ENCODE results near the gene SLC39A9. TPM values are rescaled to one million over a fixed set of nuclear protein-coding genes. Genes with fewer than 3 reads are reported as not detected.

Gene SLC39A9
- total RNA-seq, 1 donor from 2014 or later, result 41.2 TPM

DNA sequence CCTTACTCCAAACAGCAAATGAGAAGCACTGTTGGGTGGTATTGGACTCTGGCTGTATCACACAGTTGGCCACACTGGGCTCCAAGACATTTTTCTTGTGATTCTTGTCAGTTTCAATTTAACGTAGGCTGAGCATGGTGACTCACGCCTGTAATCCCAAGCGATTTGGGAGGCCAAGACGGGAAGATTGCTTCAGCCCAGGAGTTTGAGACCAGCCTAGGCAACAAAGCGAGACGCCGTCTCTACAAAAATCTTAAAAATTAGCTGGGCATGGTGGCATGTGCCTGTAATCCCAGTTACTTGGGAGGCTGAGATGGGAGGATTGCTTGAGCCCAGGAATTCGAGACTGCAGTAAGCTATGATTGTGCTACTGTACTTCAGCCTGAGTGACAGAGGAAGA lies 50.7 kb downstream of the SLC39A9 start:
- Mint-ChIP-seq H3K4me3 (ENCODE audit: unreplicated experiment) (no peak overlapping the region), H3K36me3 (ENCODE audit: low read depth, unreplicated experiment) (no peaks in the 10 kb centered on the region), H3K27ac (ENCODE audit: unreplicated experiment) (no peak overlapping the region), H3K9me3 (ENCODE audit: unreplicated experiment) (no peaks in the 10 kb centered on the region), H3K4me1 (ENCODE audit: unreplicated experiment) (peaks cover 5% of the 10 kb centered on the region), H3K27me3 (ENCODE audit: unreplicated experiment) (no peaks in the 10 kb centered on the region)
- TF ChIP-seq, protein P1, sequence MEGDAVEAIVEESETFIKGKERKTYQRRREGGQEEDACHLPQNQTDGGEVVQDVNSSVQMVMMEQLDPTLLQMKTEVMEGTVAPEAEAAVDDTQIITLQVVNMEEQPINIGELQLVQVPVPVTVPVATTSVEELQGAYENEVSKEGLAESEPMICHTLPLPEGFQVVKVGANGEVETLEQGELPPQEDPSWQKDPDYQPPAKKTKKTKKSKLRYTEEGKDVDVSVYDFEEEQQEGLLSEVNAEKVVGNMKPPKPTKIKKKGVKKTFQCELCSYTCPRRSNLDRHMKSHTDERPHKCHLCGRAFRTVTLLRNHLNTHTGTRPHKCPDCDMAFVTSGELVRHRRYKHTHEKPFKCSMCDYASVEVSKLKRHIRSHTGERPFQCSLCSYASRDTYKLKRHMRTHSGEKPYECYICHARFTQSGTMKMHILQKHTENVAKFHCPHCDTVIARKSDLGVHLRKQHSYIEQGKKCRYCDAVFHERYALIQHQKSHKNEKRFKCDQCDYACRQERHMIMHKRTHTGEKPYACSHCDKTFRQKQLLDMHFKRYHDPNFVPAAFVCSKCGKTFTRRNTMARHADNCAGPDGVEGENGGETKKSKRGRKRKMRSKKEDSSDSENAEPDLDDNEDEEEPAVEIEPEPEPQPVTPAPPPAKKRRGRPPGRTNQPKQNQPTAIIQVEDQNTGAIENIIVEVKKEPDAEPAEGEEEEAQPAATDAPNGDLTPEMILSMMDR (IDR thresholded peaks at IDR 0.05; ENCODE audit: unreplicated experiment), result no peak
- no peak for DNase-seq (ENCODE audit: low spot score)

- no peak for DNase-seq (ENCODE audit: low spot score)
- no peaks in the 10 kb centered on the region for H3K9me3 Mint-ChIP-seq (ENCODE audit: unreplicated experiment)
- H3K36me3 Mint-ChIP-seq (ENCODE audit: low read depth, unreplicated experiment), result no peaks in the 10 kb centered on the region
- H3K27me3 Mint-ChIP-seq (ENCODE audit: unreplicated experiment), result no peaks in the 10 kb centered on the region
- TF ChIP-seq, protein P1 (IDR thresholded peaks at IDR 0.05; ENCODE audit: unreplicated experiment), result no peak
- peaks cover 5% of the 10 kb centered on the region for H3K4me1 Mint-ChIP-seq (ENCODE audit: unreplicated experiment)
- no peak overlapping the region for H3K4me3 Mint-ChIP-seq (ENCODE audit: unreplicated experiment)
- H3K27ac Mint-ChIP-seq (ENCODE audit: unreplicated experiment), result no peak overlapping the region
Measured at GRCh38 chr14:69451941-69452340, 53.4 kb downstream of the SLC39A9 start.

DNA sequence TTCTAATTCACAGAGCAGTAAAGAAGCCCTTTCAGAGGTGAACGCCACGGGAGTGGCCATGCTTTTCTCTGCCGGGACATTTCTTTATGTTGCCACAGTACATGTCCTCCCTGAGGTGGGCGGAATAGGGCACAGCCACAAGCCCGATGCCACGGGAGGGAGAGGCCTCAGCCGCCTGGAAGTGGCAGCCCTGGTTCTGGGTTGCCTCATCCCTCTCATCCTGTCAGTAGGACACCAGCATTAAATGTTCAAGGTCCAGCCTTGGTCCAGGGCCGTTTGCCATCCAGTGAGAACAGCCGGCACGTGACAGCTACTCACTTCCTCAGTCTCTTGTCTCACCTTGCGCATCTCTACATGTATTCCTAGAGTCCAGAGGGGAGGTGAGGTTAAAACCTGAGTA lies 59.9 kb downstream of the SLC39A9 start:
- TF ChIP-seq, protein P1 (IDR thresholded peaks at IDR 0.05; ENCODE audit: unreplicated experiment), result no peak
- DNase-seq (ENCODE audit: low spot score), result no peak
- no peak overlapping the region for H3K27ac Mint-ChIP-seq (ENCODE audit: unreplicated experiment)
- no peaks in the 10 kb centered on the region for H3K4me1 Mint-ChIP-seq (ENCODE audit: unreplicated experiment)
- no peak overlapping the region for H3K4me3 Mint-ChIP-seq (ENCODE audit: unreplicated experiment)
- H3K9me3 Mint-ChIP-seq (ENCODE audit: unreplicated experiment), result no peaks in the 10 kb centered on the region
- no peaks in the 10 kb centered on the region for H3K27me3 Mint-ChIP-seq (ENCODE audit: unreplicated experiment)
- no peaks in the 10 kb centered on the region for H3K36me3 Mint-ChIP-seq (ENCODE audit: low read depth, unreplicated experiment)

GRCh38 chr14:69459122-69459521 lies 60.6 kb downstream of the SLC39A9 start:
- no peaks in the 10 kb centered on the region for H3K4me1 Mint-ChIP-seq (ENCODE audit: unreplicated experiment)
- DNase-seq (ENCODE audit: low spot score), result no peak
- no peaks in the 10 kb centered on the region for H3K36me3 Mint-ChIP-seq (ENCODE audit: low read depth, unreplicated experiment)
- no peaks in the 10 kb centered on the region for H3K27me3 Mint-ChIP-seq (ENCODE audit: unreplicated experiment)
- no peak overlapping the region for H3K4me3 Mint-ChIP-seq (ENCODE audit: unreplicated experiment)
- H3K9me3 Mint-ChIP-seq (ENCODE audit: unreplicated experiment), result no peaks in the 10 kb centered on the region
- H3K27ac Mint-ChIP-seq (ENCODE audit: unreplicated experiment), result no peak overlapping the region
- TF ChIP-seq, protein P1 (IDR thresholded peaks at IDR 0.05; ENCODE audit: unreplicated experiment), result no peak

DNA sequence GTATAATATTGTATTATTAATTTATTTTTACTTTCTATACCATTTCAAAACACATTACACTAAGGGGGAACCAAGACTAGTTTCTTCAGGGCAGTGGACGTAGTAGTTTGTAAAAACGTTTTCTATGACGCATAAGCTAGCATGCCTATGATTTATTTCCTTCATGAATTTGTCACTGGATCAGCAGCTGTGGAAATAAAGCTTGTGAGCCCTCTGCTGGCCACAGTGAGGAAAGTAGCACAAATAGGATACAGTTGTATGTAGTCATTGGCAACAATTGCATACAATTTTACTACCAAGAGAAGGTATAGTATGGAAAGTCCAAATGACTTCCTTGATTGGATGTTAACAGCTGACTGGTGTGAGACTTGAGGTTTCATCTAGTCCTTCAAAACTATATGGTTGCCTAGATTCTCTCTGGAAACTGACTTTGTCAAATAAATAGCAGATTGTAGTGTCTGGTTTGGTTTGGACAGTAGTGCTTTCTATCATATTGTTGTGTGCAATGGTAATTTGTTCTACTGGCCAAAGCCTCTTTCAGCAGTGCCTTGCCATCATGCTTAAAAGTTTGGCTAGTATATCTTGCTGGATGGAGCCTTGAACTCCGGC lies 61.7 kb downstream of the SLC39A9 start:
- TF ChIP-seq, protein P1 (IDR thresholded peaks at IDR 0.05; ENCODE audit: unreplicated experiment), result peak; percentile 60
- DNase-seq (ENCODE audit: low spot score), result peak; percentile 56
- no peak overlapping the region for H3K4me3 Mint-ChIP-seq (ENCODE audit: unreplicated experiment)
- no peaks in the 10 kb centered on the region for H3K27me3 Mint-ChIP-seq (ENCODE audit: unreplicated experiment)
- H3K36me3 Mint-ChIP-seq (ENCODE audit: low read depth, unreplicated experiment), result no peaks in the 10 kb centered on the region
- no peaks in the 10 kb centered on the region for H3K9me3 Mint-ChIP-seq (ENCODE audit: unreplicated experiment)
- no peaks in the 10 kb centered on the region for H3K4me1 Mint-ChIP-seq (ENCODE audit: unreplicated experiment)
- H3K27ac Mint-ChIP-seq (ENCODE audit: unreplicated experiment), result no peak overlapping the region

Data from endothelial cell (in vitro differentiated cells).